ENCODE measurements around the gene LHPP.

Gene LHPP

DNA sequence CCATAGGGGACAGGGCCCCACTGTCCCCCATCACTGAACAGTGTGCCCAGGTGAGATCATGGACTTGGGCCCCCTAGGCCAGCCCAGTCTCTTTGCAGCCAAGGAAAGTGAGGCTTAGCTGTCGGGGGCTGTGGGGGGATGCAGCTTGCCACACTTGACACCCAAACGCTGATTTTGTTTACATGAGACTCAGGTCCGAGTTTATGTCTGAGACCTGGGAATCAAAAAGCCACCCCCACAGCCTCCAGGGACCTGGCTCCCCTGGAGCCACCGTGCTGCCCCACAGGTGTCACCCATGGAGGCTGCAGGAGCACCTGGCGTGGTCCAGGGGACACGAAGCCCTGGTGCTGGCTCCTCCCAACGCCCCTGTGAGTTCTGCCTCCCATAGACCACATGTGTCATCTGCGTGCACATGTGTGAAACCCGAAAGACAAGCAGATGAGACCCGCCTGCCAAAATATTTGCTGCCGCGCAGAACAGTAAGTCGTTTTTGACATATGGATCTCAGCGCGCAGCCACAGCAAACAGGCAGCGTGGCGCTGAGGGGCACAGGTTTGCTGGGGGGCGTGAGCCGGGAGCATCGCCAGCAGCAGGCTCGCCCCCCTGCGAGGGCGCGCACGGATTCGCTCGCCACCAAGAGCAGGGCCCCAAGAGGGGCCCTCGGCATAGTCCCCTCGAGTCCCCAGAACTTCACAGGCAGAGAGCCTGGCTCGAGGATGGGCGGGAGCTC lies 112.3 kb downstream of the LHPP start:
- no peaks in the 10 kb centered on the region for H3K36me3 ChIP-seq
- no peak overlapping the region for H3K4me3 ChIP-seq (ENCODE audit: low read depth in 1 of 2, low read length in 1 of 2)

DNA sequence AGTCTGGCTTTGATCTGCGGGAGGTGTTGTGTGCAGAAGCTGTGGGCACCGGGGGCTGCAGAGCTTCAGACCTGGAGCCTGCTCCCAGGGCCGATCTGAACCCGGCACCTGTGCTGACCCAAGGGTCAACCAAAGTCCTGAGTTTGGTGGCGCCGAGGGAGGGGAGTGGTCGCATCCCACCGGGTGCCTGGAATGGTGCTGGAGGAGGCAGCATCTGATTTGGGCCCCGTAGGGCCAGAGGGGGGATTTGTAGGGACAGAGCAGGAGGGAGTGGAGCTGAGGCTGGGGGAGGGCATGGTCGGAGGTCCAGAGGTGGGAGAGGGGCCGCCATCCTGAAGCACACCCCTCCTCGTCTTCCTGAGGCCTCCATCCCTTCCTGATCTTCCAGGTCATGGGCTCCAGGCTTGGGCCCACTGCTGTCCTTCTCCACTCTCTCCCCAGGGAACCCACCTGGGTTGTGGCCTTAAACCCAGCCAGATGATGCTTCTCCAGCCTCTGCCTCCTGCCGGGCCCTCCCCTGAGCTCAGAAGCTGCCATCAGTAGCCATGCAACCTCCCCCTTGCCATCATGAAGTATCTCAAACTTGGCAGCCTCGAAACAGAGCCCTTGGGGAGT lies 112.9 kb downstream of the LHPP start:
- Histone ChIP-seq H3K36me3 (no peaks in the 10 kb centered on the region), H3K4me3 (ENCODE audit: low read depth in 1 of 2, low read length in 1 of 2) (no peak overlapping the region), H3K4me1 (ENCODE audit: control insufficient read depth in 1 of 2, insufficient read depth in 1 of 2, low read depth in 1 of 2, low read length in 1 of 2) (no peaks in the 10 kb centered on the region), H3K27ac (no peak overlapping the region), H3K27me3 (no peaks in the 10 kb centered on the region), H3K9me3 (no peaks in the 10 kb centered on the region)
- TF ChIP-seq, protein P1, sequence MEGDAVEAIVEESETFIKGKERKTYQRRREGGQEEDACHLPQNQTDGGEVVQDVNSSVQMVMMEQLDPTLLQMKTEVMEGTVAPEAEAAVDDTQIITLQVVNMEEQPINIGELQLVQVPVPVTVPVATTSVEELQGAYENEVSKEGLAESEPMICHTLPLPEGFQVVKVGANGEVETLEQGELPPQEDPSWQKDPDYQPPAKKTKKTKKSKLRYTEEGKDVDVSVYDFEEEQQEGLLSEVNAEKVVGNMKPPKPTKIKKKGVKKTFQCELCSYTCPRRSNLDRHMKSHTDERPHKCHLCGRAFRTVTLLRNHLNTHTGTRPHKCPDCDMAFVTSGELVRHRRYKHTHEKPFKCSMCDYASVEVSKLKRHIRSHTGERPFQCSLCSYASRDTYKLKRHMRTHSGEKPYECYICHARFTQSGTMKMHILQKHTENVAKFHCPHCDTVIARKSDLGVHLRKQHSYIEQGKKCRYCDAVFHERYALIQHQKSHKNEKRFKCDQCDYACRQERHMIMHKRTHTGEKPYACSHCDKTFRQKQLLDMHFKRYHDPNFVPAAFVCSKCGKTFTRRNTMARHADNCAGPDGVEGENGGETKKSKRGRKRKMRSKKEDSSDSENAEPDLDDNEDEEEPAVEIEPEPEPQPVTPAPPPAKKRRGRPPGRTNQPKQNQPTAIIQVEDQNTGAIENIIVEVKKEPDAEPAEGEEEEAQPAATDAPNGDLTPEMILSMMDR (IDR thresholded peaks at IDR 0.05): no peak

More for the DNA sequence above, 112.3 kb downstream of the LHPP start:
- no peaks in the 10 kb centered on the region for H3K27me3 ChIP-seq
- H3K27ac ChIP-seq: no peak overlapping the region
- TF ChIP-seq, protein P1 (IDR thresholded peaks at IDR 0.05): no peak
- H3K9me3 ChIP-seq: no peaks in the 10 kb centered on the region
- no peaks in the 10 kb centered on the region for H3K4me1 ChIP-seq (ENCODE audit: control insufficient read depth in 1 of 2, insufficient read depth in 1 of 2, low read depth in 1 of 2, low read length in 1 of 2)

DNA sequence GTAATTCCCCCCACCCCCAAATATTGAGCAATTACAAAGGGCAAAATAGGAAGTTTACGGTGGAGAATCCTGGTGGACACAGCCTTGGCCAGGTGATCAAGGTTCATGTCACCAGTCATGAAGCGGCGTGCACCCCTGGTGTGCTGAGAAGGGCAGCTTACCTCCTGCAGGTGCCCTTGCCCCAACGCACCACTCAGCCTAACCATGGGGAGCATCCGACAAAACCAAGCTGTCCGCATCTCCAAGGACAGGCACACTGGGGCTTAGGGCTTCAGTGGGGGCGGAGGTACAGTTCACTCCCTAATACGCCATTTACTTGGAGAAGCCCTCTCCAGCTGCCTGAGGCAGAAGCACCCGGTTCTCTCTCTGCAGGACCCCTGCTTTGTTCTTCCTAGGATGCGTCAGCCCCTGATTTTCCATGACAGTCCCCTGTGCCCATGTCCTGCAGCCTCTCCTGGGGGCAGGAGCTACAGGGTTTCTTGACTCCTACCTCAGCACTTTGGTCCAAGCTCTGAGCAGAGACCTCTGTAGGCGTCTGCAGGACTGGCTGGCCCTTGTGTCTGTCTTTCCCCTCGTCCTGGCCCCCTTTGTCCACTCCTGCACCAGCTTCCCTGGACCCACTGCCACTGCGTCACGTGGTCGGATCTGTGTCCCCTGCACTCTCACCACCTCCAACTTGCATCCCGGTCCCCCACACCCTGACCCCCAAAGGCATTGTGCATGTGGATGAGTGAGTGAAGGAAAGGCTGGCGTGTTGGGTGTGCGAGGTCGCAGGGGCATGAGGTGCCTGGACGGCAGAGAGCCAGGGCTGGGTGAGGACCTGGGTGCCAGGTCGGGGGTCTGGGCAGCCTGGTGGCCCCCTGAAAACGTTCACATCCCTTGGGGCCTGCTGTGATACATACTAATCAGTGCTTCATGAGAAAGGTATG lies 113.7 kb downstream of the LHPP start:
- H3K27me3 ChIP-seq: no peaks in the 10 kb centered on the region
- no peaks in the 10 kb centered on the region for H3K9me3 ChIP-seq
- H3K4me1 ChIP-seq (ENCODE audit: control insufficient read depth in 1 of 2, insufficient read depth in 1 of 2, low read depth in 1 of 2, low read length in 1 of 2): no peaks in the 10 kb centered on the region
- TF ChIP-seq, protein P1 (IDR thresholded peaks at IDR 0.05): no peak
- no peak overlapping the region for H3K4me3 ChIP-seq (ENCODE audit: low read depth in 1 of 2, low read length in 1 of 2)
- H3K36me3 ChIP-seq: no peaks in the 10 kb centered on the region
- no peak overlapping the region for H3K27ac ChIP-seq

DNA sequence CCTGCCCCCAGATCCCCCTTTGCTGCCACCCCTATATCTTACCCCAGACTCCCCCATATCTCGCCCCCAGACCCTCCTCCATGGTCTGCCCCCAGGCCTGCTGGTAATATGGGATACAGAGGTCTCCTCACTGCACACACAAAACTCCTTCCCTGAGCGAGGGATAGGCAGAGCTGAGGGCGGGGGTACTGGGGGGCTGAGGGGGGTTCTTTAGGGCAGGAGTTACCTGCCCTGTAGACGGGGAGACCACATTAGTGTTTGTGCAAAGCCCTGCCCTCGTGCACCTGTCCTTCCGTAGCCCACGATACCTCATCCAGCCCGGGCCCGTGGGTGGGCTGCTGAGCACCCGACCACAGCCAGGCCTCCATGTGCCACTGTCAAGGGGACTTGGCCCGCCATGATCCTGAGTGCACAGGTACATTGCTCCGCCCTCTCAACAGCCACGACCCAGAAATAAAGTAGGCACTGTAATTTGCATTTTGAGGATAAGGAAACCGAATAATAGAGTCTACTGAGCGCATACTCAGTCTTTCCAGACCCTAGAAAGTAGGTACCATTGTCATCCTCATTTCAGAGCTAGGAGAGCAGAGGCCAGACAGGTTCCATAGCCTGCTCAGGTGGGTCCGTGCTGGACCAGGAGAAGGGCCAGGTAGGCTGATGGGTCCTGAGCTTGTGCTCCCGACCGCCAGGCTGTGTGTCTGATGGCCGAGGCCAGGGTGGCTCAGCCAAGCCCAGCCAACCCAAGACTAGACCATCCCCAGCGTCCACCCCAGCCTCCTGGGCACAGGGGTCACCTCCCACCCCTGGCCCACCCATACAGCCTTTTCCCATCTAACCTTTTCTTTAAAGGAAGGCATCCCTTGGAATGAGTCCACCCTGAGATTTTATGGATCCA lies 115.2 kb downstream of the LHPP start:
- H3K27ac ChIP-seq: no peak overlapping the region
- H3K4me3 ChIP-seq (ENCODE audit: low read depth in 1 of 2, low read length in 1 of 2): no peak overlapping the region
- TF ChIP-seq, protein P1 (IDR thresholded peaks at IDR 0.05): no peak
- no peaks in the 10 kb centered on the region for H3K36me3 ChIP-seq
- no peaks in the 10 kb centered on the region for H3K4me1 ChIP-seq (ENCODE audit: control insufficient read depth in 1 of 2, insufficient read depth in 1 of 2, low read depth in 1 of 2, low read length in 1 of 2)
- H3K9me3 ChIP-seq: no peaks in the 10 kb centered on the region
- no peaks in the 10 kb centered on the region for H3K27me3 ChIP-seq

DNA sequence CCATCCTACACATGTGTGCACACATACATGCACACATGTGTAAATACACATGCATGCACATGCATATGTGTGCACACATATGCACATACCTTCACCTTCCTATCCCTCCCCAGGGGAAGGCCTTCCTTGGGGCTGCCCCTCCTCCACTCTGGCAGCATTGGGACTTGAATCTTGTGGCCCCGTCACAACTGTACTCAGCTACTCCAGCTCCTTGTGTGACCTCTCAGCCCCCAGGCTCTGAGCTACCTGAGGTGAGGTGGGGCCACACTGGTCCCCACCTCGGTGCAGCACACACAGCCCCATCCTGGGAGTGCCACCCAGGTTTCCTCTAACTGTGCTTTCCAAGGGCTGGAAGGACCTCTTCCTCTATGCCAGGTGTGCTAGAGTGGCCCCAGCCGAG lies 116.0 kb downstream of the LHPP start:
- H3K9me3 ChIP-seq: no peaks in the 10 kb centered on the region
- no peak overlapping the region for H3K4me3 ChIP-seq (ENCODE audit: low read depth in 1 of 2, low read length in 1 of 2)
- no peaks in the 10 kb centered on the region for H3K36me3 ChIP-seq
- H3K4me1 ChIP-seq (ENCODE audit: control insufficient read depth in 1 of 2, insufficient read depth in 1 of 2, low read depth in 1 of 2, low read length in 1 of 2): no peaks in the 10 kb centered on the region
- H3K27me3 ChIP-seq: no peaks in the 10 kb centered on the region
- TF ChIP-seq, protein P1 (IDR thresholded peaks at IDR 0.05): no peak
- no peak overlapping the region for H3K27ac ChIP-seq
